GM19238 (cell line): ENCODE measurements around the gene SLC66A2.

Source experiments
- DNase-seq: peaks from one replicate; pipeline ENCODE4 v3.0.0; 2011; ENCODE audit warnings: low spot score; ENCODE audit not compliant: insufficient read length

Gene SLC66A2

GRCh38 chr18:79938196-79938595 lies 13.3 kb downstream of the SLC66A2 start:
- no peak for DNase-seq

- DNase-seq: no peak
Measured at GRCh38 chr18:79937103-79937860, 14.2 kb downstream of the SLC66A2 start.

DNA sequence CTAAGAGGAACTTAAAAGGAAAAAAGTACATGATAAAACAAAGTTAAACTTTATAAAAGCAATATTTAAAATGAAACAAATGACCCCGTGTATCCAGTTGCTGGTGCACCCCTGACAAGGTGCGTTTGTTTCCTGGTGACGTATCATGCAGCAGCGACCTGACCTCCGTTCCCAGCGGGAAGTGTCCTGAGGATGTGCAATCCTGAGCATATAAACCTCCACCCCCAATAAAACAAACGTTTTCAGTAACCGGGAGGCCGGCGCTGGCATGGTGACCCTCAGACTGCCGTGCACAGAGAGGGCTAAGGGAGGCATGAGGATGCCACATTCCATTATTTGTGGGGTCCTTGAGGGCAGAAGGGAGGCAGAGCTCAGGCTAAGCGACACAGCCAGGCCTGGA lies 14.8 kb downstream of the SLC66A2 start:
- no peak for DNase-seq

- no peak for DNase-seq
Measured at GRCh38 chr18:79935925-79936324, 15.5 kb downstream of the SLC66A2 start.

- no peak for DNase-seq
Measured at GRCh38 chr18:79935499-79935898, 16.0 kb downstream of the SLC66A2 start.

- DNase-seq: no peak
Measured at GRCh38 chr18:79935098-79935480, 16.4 kb downstream of the SLC66A2 start.

- DNase-seq: no peak
Measured at GRCh38 chr18:79934311-79935097, 16.9 kb downstream of the SLC66A2 start.

GRCh38 chr18:79933765-79934164 lies 17.7 kb downstream of the SLC66A2 start:
- DNase-seq: no peak

- DNase-seq: no peak
Measured at GRCh38 chr18:79932907-79933306, 18.5 kb downstream of the SLC66A2 start.

DNA sequence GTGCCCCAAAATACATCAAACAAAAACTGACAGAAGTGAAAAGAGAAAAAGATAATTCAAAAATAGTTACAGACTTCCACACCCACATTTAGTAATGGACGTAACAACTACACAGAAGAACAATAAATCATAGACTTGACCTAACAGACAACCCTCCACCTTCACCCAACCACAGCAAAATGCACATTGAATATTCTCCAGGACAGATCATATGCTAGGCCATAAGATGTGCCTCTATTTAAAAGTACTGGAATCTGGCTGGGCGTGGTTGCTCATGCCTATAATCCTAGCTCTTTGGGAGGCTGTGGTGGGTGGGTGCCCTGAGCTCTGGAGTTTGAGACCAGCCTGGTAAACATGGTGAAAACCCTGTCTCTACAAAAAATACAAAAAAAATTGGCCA lies 20.0 kb downstream of the SLC66A2 start:
- no peak for DNase-seq

GRCh38 chr18:79930020-79930642 lies 21.3 kb downstream of the SLC66A2 start:
- no peak for DNase-seq

GRCh38 chr18:79928563-79928960 lies 22.9 kb downstream of the SLC66A2 start:
- DNase-seq: no peak

DNA sequence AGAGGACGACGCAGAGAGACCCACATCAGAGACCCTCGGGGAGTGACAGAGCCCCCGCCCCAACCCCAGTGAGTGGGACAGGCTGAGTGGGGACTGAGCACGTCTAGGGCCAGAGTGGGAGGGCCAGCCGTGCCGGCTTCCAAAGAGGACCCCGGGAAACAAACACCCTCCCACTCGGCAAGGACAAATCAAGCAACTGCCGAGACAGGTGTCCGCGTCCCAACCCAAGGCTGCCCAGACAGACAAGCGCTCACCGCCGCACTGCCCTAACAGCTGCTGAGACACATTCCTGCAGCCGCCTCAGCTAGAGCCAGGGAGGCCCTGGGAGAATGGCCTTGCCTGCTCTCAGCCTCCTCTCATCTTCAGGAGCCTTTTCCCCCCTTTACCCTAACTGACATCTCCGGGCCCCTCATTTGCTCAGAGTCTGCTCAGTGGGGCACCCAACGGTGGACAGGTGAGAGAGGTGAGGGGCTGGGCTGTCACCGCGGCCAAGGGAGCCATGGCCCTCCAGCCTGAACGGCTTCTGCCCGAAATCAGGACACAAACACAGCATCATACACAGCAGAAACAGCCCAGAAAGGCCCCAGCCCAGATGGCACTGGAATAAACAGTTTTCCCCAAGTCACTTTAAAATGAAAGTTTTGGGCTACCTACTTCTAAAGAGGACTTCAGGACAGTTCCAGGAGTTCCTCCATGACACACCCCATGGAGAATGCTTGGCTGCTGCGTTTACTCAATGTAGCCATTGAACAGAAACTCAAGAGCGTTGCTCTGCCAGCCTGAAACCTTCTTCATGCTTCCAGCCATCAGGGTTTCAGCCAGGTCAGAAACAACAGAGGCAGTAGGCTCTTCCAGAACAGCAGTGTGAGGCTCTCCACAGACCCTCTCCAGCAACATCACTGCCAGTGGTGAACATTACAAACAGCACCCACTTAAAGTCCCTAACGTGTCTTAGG lies 23.6 kb downstream of the SLC66A2 start:
- no peak for DNase-seq

DNA sequence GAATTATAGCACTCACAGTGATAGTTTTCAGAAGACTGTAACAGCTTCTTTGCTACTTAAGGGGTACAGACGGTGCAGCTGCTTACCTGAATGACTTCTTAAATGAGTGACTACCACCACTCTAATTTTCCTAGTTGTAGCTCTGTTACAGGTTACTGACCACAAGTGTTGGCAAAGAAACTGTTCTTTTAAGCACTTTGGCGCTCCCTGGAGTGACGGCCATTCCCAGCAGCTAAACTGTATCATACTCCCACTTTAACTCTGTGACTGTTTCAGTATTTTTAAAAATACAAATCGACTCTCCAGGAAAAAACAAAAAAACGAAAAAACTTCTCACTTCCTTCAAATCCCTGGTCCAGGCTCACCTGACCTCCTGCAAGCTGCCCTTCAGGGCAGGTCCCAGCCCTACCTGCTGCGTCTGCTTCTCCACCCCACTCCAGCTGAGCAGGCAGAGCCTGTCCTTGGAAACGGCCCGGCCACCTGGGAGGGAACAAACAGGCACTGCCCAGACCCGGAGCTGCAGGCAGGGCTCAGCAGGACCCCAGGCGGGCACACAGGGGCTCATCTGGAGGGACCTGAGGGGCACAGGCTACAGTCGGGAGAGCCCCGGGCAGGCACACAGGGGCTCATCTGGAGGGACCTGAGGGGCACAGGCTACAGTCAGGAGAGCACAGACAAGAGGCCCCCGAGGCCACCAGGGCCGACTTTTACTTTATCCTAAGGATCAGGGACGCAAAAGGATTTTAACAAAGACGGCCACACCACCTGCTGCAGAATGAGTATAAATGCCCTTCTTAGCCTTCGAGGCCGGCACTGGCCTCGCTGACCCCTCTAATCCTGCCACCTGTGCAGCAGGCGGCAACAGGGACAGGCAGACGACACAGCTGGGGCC lies 24.5 kb downstream of the SLC66A2 start:
- no peak for DNase-seq

- no peak for DNase-seq
Measured at GRCh38 chr18:79926306-79926705, 25.1 kb downstream of the SLC66A2 start.

DNA sequence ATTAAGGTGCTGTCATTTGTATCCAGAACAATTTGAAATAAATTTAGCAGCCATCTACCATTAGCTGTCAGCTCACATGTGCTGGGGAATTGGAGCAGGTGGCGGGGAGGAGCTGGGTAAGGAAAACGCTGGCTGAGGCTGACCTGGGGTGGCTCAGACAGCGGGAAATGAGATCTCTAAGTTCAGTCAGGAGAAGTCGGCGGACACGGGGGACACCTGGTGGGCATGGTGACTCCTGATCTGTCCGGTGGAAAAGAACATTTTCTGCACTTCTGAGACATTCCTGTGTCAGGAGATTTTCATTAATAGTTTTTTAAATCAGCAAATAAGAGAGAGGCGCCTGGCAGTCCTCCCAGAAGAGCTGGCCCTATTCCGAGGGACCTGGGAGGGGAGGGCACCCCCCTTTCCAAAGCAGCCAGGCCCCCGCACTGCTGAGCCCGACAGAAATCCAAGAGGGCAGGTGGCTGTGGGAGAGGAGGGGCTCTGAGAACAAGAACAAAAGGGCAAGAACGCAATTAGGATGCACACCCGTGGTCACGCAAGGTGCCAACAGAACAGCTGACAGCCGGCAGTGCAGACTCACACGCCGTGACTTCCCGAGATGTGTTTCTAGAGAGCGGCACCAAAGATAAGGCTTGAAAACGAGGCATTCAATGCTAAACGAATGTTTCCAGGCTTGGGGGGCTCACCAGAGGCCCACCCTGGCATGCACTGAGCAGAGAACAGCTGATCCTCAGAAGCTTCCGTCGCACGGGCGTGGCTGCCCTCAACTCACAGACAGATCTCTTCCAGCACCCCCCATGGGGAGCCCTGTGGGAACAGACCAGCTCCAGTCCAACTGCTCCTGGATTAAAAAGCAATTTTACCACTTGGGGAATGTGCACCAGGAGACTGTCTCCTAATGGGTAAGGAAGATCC lies 26.4 kb downstream of the SLC66A2 start:
- DNase-seq: no peak

GRCh38 chr18:79923896-79924585 lies 27.4 kb downstream of the SLC66A2 start:
- DNase-seq: no peak

- DNase-seq: no peak
Measured at GRCh38 chr18:79922971-79923411, 28.5 kb downstream of the SLC66A2 start.
